Pancreas (tissue), 10 donors: ENCODE measurements around the gene ITGB7. TPM values are rescaled to one million over a fixed set of nuclear protein-coding genes. Genes with fewer than 3 reads are reported as not detected.
"Not testable (repeated sequence)": the region's sequence is repeated elsewhere in the genome, so short reads cannot be mapped to it uniquely, and the experiment has no call there.

ENCODE experiments used
- ATAC-seq, 4 donors: fragments of 200-7000 bp; cut with Tn5 transposase; one replicate each; pipeline versions ENCODE4 v1.8.0 to v1.9.1; 2020; ENCODE audit warnings: mild to moderate bottlenecking in 4 of 4, moderate library complexity in 4 of 4
- DNase-seq, 6 donors: peaks; one replicate each; pipeline ENCODE4 v3.0.0-alpha.2; 2020
- FAIRE-seq: peaks from 2 replicates; lab custom pipeline; 2012; peaks lifted over from hg19 to GRCh38; lab: Jason Lieb, UNC
- H3K27ac ChIP-seq, 4 donors: fragments of 200-600 bp; sonication (generic); 1 replicate in 3 of 4; 2 replicates in 1 of 4; pipeline versions ENCODE4 v1.5.0 to v1.8.0; 2020
- H3K27me3 ChIP-seq, 4 donors: fragments of 200-600 bp; one replicate each; pipeline ENCODE4 v1.8.0; 2021
- H3K36me3 ChIP-seq, 3 donors: fragments of 200-600 bp; sonication (generic) in 1 of 3; one replicate each; pipeline versions ENCODE4 v1.5.0 to v1.8.0; 2020 to 2021
- H3K4me1 ChIP-seq, 3 donors: fragments of 200-600 bp; one replicate each; pipeline ENCODE4 v1.8.0; 2021
- H3K4me3 ChIP-seq, 4 donors: fragments of 200-600 bp; sonication (generic) in 2 of 4; one replicate each; pipeline versions ENCODE4 v1.5.0 to v1.8.0; 2020 to 2021
- H3K9me3 ChIP-seq, 4 donors: fragments of 200-600 bp; one replicate each; pipeline ENCODE4 v1.8.0; 2021
- WGBS, 2 donors: extraction: QIAGEN DNeasy Blood & Tissue Kit; methylation state at CpG; one replicate each; pipeline ENCODE4 v1.1.7; 2013; 5-methylcytosine and 5-hydroxymethylcytosine counted together
- intact Hi-C, 3 donors: fragments of 100-400 bp; cut with DNase I; formaldehyde crosslinking; loops; one replicate each; pipeline versions ENCODE4 v1.11.1 to v1.14.2; 2022
- polyA plus RNA-seq, 2 donors: library from polyadenylated mRNA; stranded (reverse); fragments of 200-250 nt; gene quantifications; one replicate each; pipeline ENCODE4 v1.2.3, GENCODE V29; 2013
- total RNA-seq, 6 donors: library from RNA; stranded (reverse); fragmentation: NEBNext Ultra II Directional in 4 of 6; extraction: Animal tissue kit (Norgen Biotek cat#: 25700) in 4 of 6; gene quantifications; one replicate each; pipeline versions ENCODE4 v1.2.1 to v1.2.4, GENCODE V29; 2021 to 2023
- TF ChIP-seq, protein P1 (sequence below), 4 donors: fragments of 200-600 bp; sonication (generic) in 3 of 4; IDR thresholded peaks; one replicate each; pipeline versions ENCODE4 v1.5.0 to v1.8.0; 2021; ENCODE audit warnings: antibody characterized with exemption in 4 of 4
- donor health status: healthy with polysubstance abuse.
- donor health status: DM: no; HTN: no; CAD: no; lungs with moderate emphysema.
- donor health status: DM: no; HTN: no; CAD: no.
- donor health status: control.
- donor health status: control.
- donor health status: Bipolar disorder and iron deficiency.
- donor health status: DM: yes; HTN: yes; CAD: no.
- donor health status: DM: no; HTN: no; CAD: no.
- donor health status: DM: no; HTN: no; CAD: no.
- donor health status: DM: yes; HTN: yes; CAD: no.

The ITGB7 gene
- total and polyA plus RNA-seq, 8 donors: 1.1 to 1.8 (median 1.6) TPM

DNA sequence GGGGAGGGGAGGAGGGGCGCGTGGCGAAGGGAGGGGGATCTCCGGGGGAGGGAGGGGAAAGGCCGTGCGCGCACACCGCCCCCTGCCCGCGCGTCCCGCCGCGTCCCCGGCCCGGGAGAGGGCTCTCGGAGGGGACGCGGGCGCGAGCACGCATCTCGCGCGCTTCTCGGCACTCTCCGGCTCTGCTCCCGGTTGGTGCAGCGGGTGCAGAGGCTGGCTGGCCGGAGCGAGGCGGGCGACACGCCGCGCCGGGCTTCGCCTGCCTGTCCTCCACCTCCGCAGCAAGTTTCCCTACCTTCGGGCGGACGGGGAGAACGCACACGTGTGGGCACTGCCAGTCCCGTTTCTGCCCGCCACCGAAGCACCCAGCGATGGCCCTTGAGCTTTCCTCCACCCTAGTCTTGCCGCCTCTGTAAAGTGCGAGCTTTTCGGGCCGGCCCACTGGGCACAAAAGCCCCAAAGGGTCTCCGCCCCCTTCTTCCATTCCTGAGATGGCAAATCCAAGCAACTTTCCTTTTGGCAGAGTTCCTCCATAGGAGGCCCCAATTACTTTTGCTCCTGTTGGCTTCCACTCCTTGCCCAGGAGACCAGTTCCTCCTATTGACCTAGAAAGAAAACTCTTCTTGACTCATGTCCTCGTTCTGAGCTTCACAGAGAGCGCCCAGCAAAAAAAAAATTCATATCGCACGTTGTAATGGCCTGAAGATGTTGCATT is 26.0 kb downstream of the ITGB7 start:
- DNase-seq (peak in 5 of 6 donors; percentile 78 to 89 (median 82)), FAIRE-seq (no peak), ATAC-seq (peak; percentile 79 to 85 (median 82))
- intact Hi-C loops: no loop called here
- TF ChIP-seq, protein P1, sequence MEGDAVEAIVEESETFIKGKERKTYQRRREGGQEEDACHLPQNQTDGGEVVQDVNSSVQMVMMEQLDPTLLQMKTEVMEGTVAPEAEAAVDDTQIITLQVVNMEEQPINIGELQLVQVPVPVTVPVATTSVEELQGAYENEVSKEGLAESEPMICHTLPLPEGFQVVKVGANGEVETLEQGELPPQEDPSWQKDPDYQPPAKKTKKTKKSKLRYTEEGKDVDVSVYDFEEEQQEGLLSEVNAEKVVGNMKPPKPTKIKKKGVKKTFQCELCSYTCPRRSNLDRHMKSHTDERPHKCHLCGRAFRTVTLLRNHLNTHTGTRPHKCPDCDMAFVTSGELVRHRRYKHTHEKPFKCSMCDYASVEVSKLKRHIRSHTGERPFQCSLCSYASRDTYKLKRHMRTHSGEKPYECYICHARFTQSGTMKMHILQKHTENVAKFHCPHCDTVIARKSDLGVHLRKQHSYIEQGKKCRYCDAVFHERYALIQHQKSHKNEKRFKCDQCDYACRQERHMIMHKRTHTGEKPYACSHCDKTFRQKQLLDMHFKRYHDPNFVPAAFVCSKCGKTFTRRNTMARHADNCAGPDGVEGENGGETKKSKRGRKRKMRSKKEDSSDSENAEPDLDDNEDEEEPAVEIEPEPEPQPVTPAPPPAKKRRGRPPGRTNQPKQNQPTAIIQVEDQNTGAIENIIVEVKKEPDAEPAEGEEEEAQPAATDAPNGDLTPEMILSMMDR (IDR thresholded peaks at IDR 0.05): no peak
- H3K4me3 ChIP-seq: peak overlapping the region; percentile 61 to 75 (median 68)
- peaks cover 14 to 24% (median 23%) of the 10 kb centered on the region in 3 donors for H3K4me1 ChIP-seq
- H3K27me3 ChIP-seq: no peaks in the 10 kb centered on the region
- H3K9me3 ChIP-seq: no peaks in the 10 kb centered on the region
- WGBS, 2 donors: 1% methylated on average over 35 to 56 of the region's 57 CpGs
- H3K36me3 ChIP-seq: peaks cover 0 to 20% (median 8%) of the 10 kb centered on the region in 3 donors
- peak overlapping the region; percentile 73 to 94 (median 89) for H3K27ac ChIP-seq

DNA sequence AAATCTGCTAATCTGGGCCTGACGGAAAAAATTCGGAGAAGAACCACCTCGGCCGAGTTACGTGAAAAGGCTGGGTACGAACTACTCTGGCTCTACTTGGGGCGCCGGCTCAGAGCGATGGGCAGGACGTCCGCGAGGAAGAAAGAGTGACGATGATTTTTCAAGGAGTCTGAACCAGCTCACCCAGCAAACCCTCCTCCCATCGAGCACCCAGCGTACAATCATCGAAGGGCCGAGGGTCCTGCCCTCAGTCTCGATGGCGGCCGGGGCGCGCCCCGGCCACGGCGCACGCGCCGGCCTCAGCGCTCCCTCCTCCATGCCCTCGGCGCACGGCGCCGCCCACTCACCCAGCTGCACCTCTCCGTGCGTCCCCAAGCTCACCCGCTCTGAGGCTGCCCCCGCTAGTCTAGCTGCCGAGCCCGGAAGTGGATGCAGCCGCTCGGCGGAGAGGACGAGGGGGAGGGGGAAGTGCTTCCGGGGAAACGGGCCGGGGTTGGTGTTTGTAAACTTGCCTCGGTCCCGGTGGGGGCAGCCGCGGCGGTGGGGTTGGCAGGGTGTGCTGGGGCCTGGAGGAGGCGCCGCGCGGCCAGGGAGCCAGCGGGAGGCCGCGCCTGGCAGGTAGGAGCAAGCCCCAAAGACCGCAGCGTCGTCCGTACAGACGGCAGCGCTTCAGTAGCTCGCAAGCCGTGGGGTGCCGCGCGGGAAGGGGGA is 26.7 kb downstream of the ITGB7 start, which contains the start of the genes CSAD and ZNF740:
CSAD (minus strand) TSS at position 706 of the 711 bp plus-strand sequence. CDS start 7,455 bp downstream, outside the sequence.
ZNF740 (plus strand) TSS at position 503 of the 711 bp plus-strand sequence. CDS start 1,262 bp downstream, outside the sequence.
- H3K36me3 ChIP-seq: peaks cover 0 to 13% (median under 1%) of the 10 kb centered on the region in 3 donors
- TF ChIP-seq, protein P1 (IDR thresholded peaks at IDR 0.05): no peak
- peak; percentile 96 to 99 (median 97) for DNase-seq
- 0 to 2% methylated on average over 63 to 70 of the region's 70 CpGs for WGBS, 2 donors
- peaks cover 14 to 28% (median 23%) of the 10 kb centered on the region in 3 donors for H3K4me1 ChIP-seq
- no peaks in the 10 kb centered on the region for H3K9me3 ChIP-seq
- intact Hi-C loops: no loop called here
- peak within 1 kb of the TSS; percentile 61 to 75 (median 68) for H3K4me3 ChIP-seq
- no peaks in the 10 kb centered on the region for H3K27me3 ChIP-seq
- H3K27ac ChIP-seq: peak within 1 kb of the TSS; percentile 73 to 94 (median 89)
- FAIRE-seq: no peak
- peak; percentile 96 to 99 (median 97) for ATAC-seq

- 17% methylated on average over 12 of the region's 12 CpGs for WGBS, 2 donors
- intact Hi-C loops: no loop called here
- H3K9me3 ChIP-seq: no peaks in the 10 kb centered on the region
- peak; percentile 12 to 34 (median 23) for ATAC-seq
- no peak for FAIRE-seq
- peak overlapping the region; percentile 73 to 94 (median 89) for H3K27ac ChIP-seq
- TF ChIP-seq, protein P1 (IDR thresholded peaks at IDR 0.05): no peak
- DNase-seq: no peak
- H3K4me3 ChIP-seq: peak overlapping the region; percentile 61 to 75 (median 68)
- peaks cover 0 to 7% (median 0%) of the 10 kb centered on the region in 3 donors for H3K36me3 ChIP-seq
- peaks cover 14 to 31% (median 29%) of the 10 kb centered on the region in 3 donors for H3K4me1 ChIP-seq
- H3K27me3 ChIP-seq: no peaks in the 10 kb centered on the region
Observed at GRCh38 chr12:53179687-53180219, 27.3 kb downstream of the ITGB7 start.

DNA sequence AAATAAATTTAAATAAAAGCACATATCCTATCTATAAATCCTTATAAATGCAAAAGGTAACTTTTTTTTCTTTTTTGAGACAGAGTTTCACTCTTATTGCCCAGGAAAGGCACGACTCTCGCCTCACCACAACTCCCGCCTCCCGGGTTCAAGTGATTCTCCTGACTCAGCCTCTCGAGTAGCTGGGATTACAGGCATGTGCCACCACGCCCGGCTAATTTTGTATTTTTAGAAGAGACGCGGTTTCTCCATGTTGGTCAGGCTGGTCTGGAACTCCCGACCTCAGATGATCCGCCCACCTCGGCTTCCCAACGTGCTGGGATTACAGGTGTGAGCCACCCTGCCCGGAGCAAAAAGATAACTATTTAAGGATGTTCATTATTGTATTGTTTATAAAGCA is 28.2 kb downstream of the ITGB7 start:
- FAIRE-seq, H3K27ac ChIP-seq, H3K27me3 ChIP-seq, intact Hi-C loops, ATAC-seq, DNase-seq, H3K9me3 ChIP-seq, H3K36me3 ChIP-seq, H3K4me3 ChIP-seq: not testable (repeated sequence)
- H3K4me1 ChIP-seq: peaks cover 14 to 31% (median 29%) of the 10 kb centered on the region in 3 donors
- 93 to 98% methylated on average over 14 of the region's 14 CpGs for WGBS, 2 donors

DNA sequence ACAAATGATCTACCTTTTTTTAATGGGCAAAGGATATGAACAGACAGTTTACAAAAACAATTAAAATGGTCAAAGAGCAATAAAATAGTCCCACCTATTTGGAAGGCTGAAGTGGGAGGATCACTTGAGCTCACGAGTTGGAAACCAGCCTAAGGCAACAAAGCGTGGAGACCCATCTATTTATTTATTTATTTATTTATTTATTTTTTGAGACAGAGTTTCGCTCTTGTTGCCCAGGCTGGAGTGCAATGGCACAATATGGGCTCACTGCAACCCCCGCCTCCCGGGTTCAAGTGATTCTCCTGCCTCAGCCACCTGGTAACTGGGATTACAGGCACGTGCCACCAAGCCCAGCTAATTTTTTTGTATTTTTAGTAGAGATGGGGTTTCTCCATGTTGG is 29.6 kb downstream of the ITGB7 start:
- intact Hi-C loops: not testable (repeated sequence)

More for the DNA sequence above, 29.6 kb downstream of the ITGB7 start:
- H3K4me3 ChIP-seq, H3K27me3 ChIP-seq, ATAC-seq, H3K36me3 ChIP-seq, H3K27ac ChIP-seq, H3K9me3 ChIP-seq, FAIRE-seq: not testable (repeated sequence)
- 92 to 93% methylated on average over 6 of the region's 6 CpGs for WGBS, 2 donors
- peak in 1 of 6 donors; percentile 12 for DNase-seq
- H3K4me1 ChIP-seq: peaks cover 7 to 18% (median 17%) of the 10 kb centered on the region in 3 donors
